Mesendoderm (in vitro differentiated cells): Measurements from ENCODE around the gene TMPRSS15.

Experiments
- DNase-seq: peaks from one replicate; pipeline ENCODE4 v3.0.0; 2013
- H2AK5ac ChIP-seq: 2 replicates; pipeline ENCODE4 v1.6.1; 2013; ENCODE audit warnings: low read length, inconsistent platforms
- H2BK120ac ChIP-seq: 2 replicates; pipeline ENCODE4 v1.6.1; 2013; ENCODE audit warnings: low read depth, mild to moderate bottlenecking, low read length, moderate library complexity, mixed read lengths
- H2BK15ac ChIP-seq: replicated peaks from 2 replicates; pipeline ENCODE4 v1.6.1; 2013; ENCODE audit warnings: low read depth, mild to moderate bottlenecking, moderate library complexity
- H2BK5ac ChIP-seq: 2 replicates; pipeline ENCODE4 v1.6.1; 2013; ENCODE audit warnings: low read length, inconsistent platforms
- H3K18ac ChIP-seq: 2 replicates; pipeline ENCODE4 v1.6.1; 2013; ENCODE audit warnings: mild to moderate bottlenecking, low read length, mixed read lengths
- H3K23ac ChIP-seq: one replicate; pipeline ENCODE4 v1.6.1; 2013; ENCODE audit warnings: low read length
- H3K27ac ChIP-seq: 2 replicates; pipeline ENCODE4 v1.5.1; 2013; ENCODE audit warnings: low read depth, mild to moderate bottlenecking, inconsistent platforms, low read length, moderate library complexity
- H3K27me3 ChIP-seq: 2 replicates; pipeline ENCODE4 v1.6.1; 2013; ENCODE audit warnings: low read length, control low read depth, mild to moderate bottlenecking, inconsistent platforms; ENCODE audit not compliant: insufficient read depth, poor library complexity
- H3K36me3 ChIP-seq: 2 replicates; pipeline ENCODE4 v1.6.1; 2013; ENCODE audit warnings: low read length, inconsistent platforms; ENCODE audit not compliant: control insufficient read depth, insufficient read depth
- H3K4ac ChIP-seq: one replicate; pipeline ENCODE4 v1.6.1; 2013; ENCODE audit warnings: low read depth, mild to moderate bottlenecking, low read length, moderate library complexity
- H3K4me1 ChIP-seq: 2 replicates; pipeline ENCODE4 v1.6.1; 2013; ENCODE audit warnings: low read depth, low read length, inconsistent platforms; ENCODE audit not compliant: control insufficient read depth
- H3K4me2 ChIP-seq: 2 replicates; pipeline ENCODE4 v1.6.1; 2013; ENCODE audit warnings: low read length
- H3K4me3 ChIP-seq: 2 replicates; pipeline ENCODE4 v1.5.1; 2013; ENCODE audit warnings: mild to moderate bottlenecking, low read length
- H3K56ac ChIP-seq: one replicate; pipeline ENCODE4 v1.6.1; 2013; ENCODE audit warnings: low read length
- H3K79me1 ChIP-seq: 2 replicates; pipeline ENCODE4 v1.6.1; 2013; ENCODE audit warnings: low read length, inconsistent platforms
- H3K79me2 ChIP-seq: 2 replicates; pipeline ENCODE4 v1.6.1; 2013; ENCODE audit warnings: mild to moderate bottlenecking, low read length; ENCODE audit not compliant: control insufficient read depth, insufficient read depth
- H3K9ac ChIP-seq: 2 replicates; pipeline ENCODE4 v1.6.1; 2013; ENCODE audit warnings: low read length, inconsistent platforms
- H4K5ac ChIP-seq: one replicate; pipeline ENCODE4 v1.6.1; 2013; ENCODE audit warnings: low read length
- H4K8ac ChIP-seq: one replicate; pipeline ENCODE4 v1.6.1; 2013; ENCODE audit warnings: low read depth, mild to moderate bottlenecking, control low read depth, low read length, moderate library complexity
- WGBS: extraction: QIAGEN DNeasy Blood & Tissue Kit; methylation state at CpG from one replicate; pipeline ENCODE4 v1.1.7; 2013; ENCODE audit warnings: low lambda C conversion rate, missing lambda C conversion rate; ENCODE audit not compliant: insufficient coverage; ENCODE audit errors: extremely low coverage; 5-methylcytosine and 5-hydroxymethylcytosine counted together

The TMPRSS15 gene

DNA sequence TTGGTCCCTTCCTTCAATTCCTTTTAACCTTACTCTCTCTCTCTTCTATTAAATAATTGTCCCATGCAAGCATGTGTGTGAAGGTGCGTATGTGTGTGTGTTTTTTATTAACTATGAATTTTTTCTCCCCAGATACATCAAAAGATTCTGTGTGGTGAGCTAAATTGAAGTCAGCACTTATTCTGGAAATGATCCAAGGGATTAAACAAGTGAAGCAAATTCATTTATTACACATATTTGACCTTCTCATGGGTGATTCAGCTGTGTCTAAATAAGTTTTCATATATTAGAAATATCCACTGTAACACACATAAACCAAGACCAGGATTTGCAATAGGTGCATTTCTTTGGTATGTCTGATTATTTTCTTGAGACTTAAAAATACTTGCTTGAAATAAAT, 134.7 kb downstream of the TMPRSS15 start:
- H3K18ac ChIP-seq, result no peak overlapping the region
- no peak overlapping the region for H3K56ac ChIP-seq

DNA sequence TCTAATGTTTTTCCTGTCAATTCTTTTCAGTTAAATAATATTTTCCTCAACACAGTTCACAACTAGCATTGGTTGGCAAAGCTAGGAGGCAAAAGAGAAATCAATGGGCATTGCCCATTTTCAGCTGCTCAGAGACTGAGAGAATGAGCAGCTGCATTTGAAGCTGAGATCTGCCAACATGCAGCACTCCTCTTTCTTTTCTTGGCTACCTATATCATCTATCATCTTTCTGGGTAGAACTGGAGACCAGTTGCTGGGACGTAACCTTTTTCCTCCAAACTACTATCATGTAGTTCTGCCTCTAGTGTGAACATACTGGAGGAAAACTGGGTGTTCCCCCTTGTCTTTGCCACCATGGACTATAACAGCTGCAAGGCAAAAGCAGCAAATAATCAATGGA, 136.1 kb downstream of the TMPRSS15 start:
- DNase-seq, result no peak
- no peak overlapping the region for H3K9ac ChIP-seq
- no peaks in the 10 kb centered on the region for H3K36me3 ChIP-seq
- H3K18ac ChIP-seq, result no peak overlapping the region
- no peak overlapping the region for H3K4me3 ChIP-seq
- no peak overlapping the region for H4K5ac ChIP-seq
- no peak overlapping the region for H2BK120ac ChIP-seq
- no peak overlapping the region for H4K8ac ChIP-seq
- no peak overlapping the region for H3K27ac ChIP-seq
- no CpG with 5 or more reads among the region's 1 CpG for WGBS
- H3K4ac ChIP-seq, result no peak overlapping the region
- no peaks in the 10 kb centered on the region for H3K79me1 ChIP-seq
- H2BK15ac ChIP-seq, result no peak overlapping the region
- H3K56ac ChIP-seq, result no peak overlapping the region
- no peaks in the 10 kb centered on the region for H3K4me1 ChIP-seq
- H2AK5ac ChIP-seq, result no peak overlapping the region
- H2BK5ac ChIP-seq, result no peak overlapping the region
- H3K79me2 ChIP-seq, result no peaks in the 10 kb centered on the region
- no peak overlapping the region for H3K23ac ChIP-seq
- no peak overlapping the region for H3K4me2 ChIP-seq
- H3K27me3 ChIP-seq, result no peaks in the 10 kb centered on the region

More for the DNA sequence above, 134.7 kb downstream of the TMPRSS15 start:
- Histone ChIP-seq H3K27me3 (no peaks in the 10 kb centered on the region), H3K36me3 (no peaks in the 10 kb centered on the region), H3K79me1 (no peaks in the 10 kb centered on the region), H3K4me1 (no peaks in the 10 kb centered on the region), H4K8ac (no peak overlapping the region), H3K4ac (no peak overlapping the region), H3K79me2 (no peaks in the 10 kb centered on the region), H2AK5ac (no peak overlapping the region), H2BK15ac (no peak overlapping the region), H3K27ac (no peak overlapping the region), H3K9ac (no peak overlapping the region), H2BK120ac (no peak overlapping the region), H3K23ac (no peak overlapping the region), H4K5ac (no peak overlapping the region), H3K4me2 (no peak overlapping the region), H2BK5ac (no peak overlapping the region), H3K4me3 (no peak overlapping the region)
- WGBS, result no CpG with 5 or more reads among the region's 1 CpG
- no peak for DNase-seq

DNA sequence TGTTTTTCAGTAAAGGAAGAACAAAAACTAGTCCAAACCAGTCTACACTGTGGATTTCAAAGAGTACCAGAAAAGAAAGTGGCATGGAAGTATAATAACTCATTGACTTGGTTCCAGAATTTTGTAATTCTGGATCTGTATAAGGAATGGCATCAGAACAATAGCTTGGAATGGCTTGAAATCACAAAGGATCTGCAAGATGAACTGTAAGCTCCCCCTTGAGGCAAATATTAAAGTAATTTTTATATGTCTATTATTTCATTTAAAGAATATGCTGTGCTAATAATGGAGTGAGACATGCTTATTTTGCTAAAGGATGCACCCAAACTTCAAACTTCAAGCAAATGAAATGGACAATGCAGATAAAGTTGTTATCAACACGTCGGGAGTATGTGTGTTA, 137.6 kb downstream of the TMPRSS15 start:
- H3K4me1 ChIP-seq, result no peaks in the 10 kb centered on the region
- no peak overlapping the region for H2BK15ac ChIP-seq

DNA sequence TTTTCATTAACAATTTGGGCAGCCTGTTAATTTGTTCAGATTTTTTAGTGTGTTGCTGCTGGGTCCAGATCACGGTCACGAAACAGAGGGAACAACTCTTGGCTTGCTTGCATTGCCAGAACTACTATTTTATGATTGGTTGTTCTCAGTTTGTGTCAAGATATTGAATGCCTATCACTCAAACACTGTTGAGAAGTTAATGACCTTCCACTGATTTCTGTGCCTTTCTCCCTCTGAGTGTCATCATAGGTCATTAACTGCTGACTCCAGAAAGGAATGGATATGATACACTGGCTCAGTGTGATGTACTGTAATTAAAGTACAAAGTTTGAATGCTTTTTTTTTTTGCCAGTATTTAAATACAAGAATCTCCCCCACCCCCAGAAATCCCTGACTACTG, 149.8 kb downstream of the TMPRSS15 start:
- H3K18ac ChIP-seq, result no peak overlapping the region

More for the DNA sequence above, 137.6 kb downstream of the TMPRSS15 start:
- no peaks in the 10 kb centered on the region for H3K79me2 ChIP-seq
- no peak overlapping the region for H2AK5ac ChIP-seq
- no CpG with 5 or more reads among the region's 2 CpGs for WGBS
- DNase-seq, result no peak
- H3K18ac ChIP-seq, result no peak overlapping the region
- H3K56ac ChIP-seq, result no peak overlapping the region
- no peak overlapping the region for H2BK120ac ChIP-seq
- H3K27me3 ChIP-seq, result no peaks in the 10 kb centered on the region
- no peaks in the 10 kb centered on the region for H3K79me1 ChIP-seq
- no peak overlapping the region for H2BK5ac ChIP-seq
- H3K4me2 ChIP-seq, result no peak overlapping the region
- no peak overlapping the region for H4K5ac ChIP-seq
- no peak overlapping the region for H3K23ac ChIP-seq
- H3K27ac ChIP-seq, result no peak overlapping the region
- H3K4ac ChIP-seq, result no peak overlapping the region
- no peak overlapping the region for H4K8ac ChIP-seq
- no peak overlapping the region for H3K4me3 ChIP-seq
- no peak overlapping the region for H3K9ac ChIP-seq
- H3K36me3 ChIP-seq, result no peaks in the 10 kb centered on the region

DNA sequence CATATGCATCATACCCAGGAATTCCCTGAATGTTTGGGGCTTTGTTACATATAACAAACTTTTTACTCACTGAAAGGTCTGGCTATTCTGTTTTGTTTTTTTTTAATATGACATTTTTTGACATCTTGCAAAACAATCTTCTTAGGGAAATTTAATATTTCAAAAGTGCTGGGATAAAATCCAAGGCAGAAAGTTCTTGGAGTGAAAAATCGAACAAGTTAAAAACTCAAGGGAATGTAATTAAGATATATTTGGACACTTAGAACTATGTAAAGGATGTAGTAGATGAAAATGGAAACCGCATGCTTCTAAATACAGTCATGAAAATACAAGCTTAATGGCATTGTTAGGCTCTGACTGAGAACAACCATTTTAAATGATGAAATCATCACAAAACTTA, 150.4 kb downstream of the TMPRSS15 start:
- H3K27ac ChIP-seq, result no peak overlapping the region
- H2BK120ac ChIP-seq, result no peak overlapping the region
- H3K36me3 ChIP-seq, result no peaks in the 10 kb centered on the region
- H3K4me3 ChIP-seq, result no peak overlapping the region
- H3K4me2 ChIP-seq, result no peak overlapping the region
- H3K79me1 ChIP-seq, result no peaks in the 10 kb centered on the region
- DNase-seq, result no peak
- H3K27me3 ChIP-seq, result no peaks in the 10 kb centered on the region
- no peak overlapping the region for H3K4ac ChIP-seq
- H3K23ac ChIP-seq, result no peak overlapping the region
- WGBS, result no CpG with 5 or more reads among the region's 2 CpGs
- H2BK15ac ChIP-seq, result no peak overlapping the region
- no peaks in the 10 kb centered on the region for H3K4me1 ChIP-seq
- no peak overlapping the region for H3K9ac ChIP-seq
- H4K8ac ChIP-seq, result no peak overlapping the region
- no peak overlapping the region for H2AK5ac ChIP-seq
- no peak overlapping the region for H3K56ac ChIP-seq
- no peaks in the 10 kb centered on the region for H3K79me2 ChIP-seq
- no peak overlapping the region for H4K5ac ChIP-seq
- H3K18ac ChIP-seq, result no peak overlapping the region
- H2BK5ac ChIP-seq, result no peak overlapping the region

More for the DNA sequence above, 149.8 kb downstream of the TMPRSS15 start:
- no peaks in the 10 kb centered on the region for H3K4me1 ChIP-seq
- H4K8ac ChIP-seq, result no peak overlapping the region
- H3K4ac ChIP-seq, result no peak overlapping the region
- DNase-seq, result no peak
- H3K27me3 ChIP-seq, result no peaks in the 10 kb centered on the region
- H3K23ac ChIP-seq, result no peak overlapping the region
- no CpG with 5 or more reads among the region's 2 CpGs for WGBS
- no peak overlapping the region for H3K27ac ChIP-seq
- no peak overlapping the region for H3K9ac ChIP-seq
- H3K36me3 ChIP-seq, result no peaks in the 10 kb centered on the region
- H3K79me2 ChIP-seq, result no peaks in the 10 kb centered on the region
- H2BK15ac ChIP-seq, result no peak overlapping the region
- H3K4me3 ChIP-seq, result no peak overlapping the region
- H3K56ac ChIP-seq, result no peak overlapping the region
- H2BK120ac ChIP-seq, result no peak overlapping the region
- no peak overlapping the region for H4K5ac ChIP-seq
- H2AK5ac ChIP-seq, result no peak overlapping the region
- no peak overlapping the region for H2BK5ac ChIP-seq
- no peak overlapping the region for H3K4me2 ChIP-seq
- H3K79me1 ChIP-seq, result no peaks in the 10 kb centered on the region

DNA sequence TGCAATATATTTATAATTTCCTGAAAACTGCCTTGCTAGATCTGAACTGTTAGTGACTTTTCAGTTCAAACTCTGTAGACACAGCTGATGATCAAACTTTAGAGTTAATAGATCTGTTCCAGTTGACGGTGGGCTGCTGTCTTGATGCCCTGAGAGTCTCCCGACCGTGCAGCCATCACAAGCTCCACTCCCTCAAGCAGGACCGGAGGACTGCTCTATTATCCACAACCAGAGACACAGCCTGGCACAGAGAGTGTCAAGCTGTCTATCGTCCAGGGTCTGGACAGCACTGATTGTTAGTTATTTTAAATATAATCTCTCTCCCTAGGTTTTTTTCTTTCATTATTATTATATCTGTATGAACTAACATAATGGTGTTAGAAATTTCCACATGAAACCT, 150.9 kb downstream of the TMPRSS15 start:
- Histone ChIP-seq H4K5ac (no peak overlapping the region), H2BK15ac (no peak overlapping the region), H3K18ac (no peak overlapping the region), H3K27ac (no peak overlapping the region), H3K23ac (no peak overlapping the region), H3K4me3 (no peak overlapping the region), H3K4ac (no peak overlapping the region), H3K4me2 (no peak overlapping the region), H2BK5ac (no peak overlapping the region), H2BK120ac (no peak overlapping the region), H3K79me1 (no peaks in the 10 kb centered on the region), H4K8ac (no peak overlapping the region), H3K36me3 (no peaks in the 10 kb centered on the region), H3K4me1 (no peaks in the 10 kb centered on the region), H3K79me2 (no peaks in the 10 kb centered on the region), H3K56ac (no peak overlapping the region), H2AK5ac (no peak overlapping the region), H3K27me3 (no peaks in the 10 kb centered on the region), H3K9ac (no peak overlapping the region)
- no CpG with 5 or more reads among the region's 5 CpGs for whole genome bisulfite sequencing
- no peak for DNase-seq
